ENCODE results near the gene GPATCH2.
A peak's percentile ranks its signal among the peaks of the same experiment; 100 is the strongest.

DNA sequence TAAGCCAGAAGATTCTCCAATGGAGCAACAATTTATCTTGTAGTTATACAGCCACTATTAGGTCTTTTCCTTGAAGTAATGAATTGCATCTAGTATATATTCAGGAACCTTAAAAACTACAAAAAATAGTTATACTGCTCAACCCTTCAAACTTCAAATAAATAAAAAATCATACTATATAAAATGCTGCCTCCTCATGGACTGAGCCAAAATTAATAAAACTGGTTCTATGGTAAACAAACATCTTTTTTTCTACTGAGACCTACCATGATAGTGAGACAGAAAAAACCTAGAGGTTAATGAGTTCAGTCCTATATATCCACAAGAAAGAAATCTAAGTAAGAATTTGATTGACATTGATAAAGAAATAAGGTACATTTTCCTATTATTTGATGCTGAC lies 67.7 kb downstream of the GPATCH2 start:
- TF ChIP-seq, protein P1, sequence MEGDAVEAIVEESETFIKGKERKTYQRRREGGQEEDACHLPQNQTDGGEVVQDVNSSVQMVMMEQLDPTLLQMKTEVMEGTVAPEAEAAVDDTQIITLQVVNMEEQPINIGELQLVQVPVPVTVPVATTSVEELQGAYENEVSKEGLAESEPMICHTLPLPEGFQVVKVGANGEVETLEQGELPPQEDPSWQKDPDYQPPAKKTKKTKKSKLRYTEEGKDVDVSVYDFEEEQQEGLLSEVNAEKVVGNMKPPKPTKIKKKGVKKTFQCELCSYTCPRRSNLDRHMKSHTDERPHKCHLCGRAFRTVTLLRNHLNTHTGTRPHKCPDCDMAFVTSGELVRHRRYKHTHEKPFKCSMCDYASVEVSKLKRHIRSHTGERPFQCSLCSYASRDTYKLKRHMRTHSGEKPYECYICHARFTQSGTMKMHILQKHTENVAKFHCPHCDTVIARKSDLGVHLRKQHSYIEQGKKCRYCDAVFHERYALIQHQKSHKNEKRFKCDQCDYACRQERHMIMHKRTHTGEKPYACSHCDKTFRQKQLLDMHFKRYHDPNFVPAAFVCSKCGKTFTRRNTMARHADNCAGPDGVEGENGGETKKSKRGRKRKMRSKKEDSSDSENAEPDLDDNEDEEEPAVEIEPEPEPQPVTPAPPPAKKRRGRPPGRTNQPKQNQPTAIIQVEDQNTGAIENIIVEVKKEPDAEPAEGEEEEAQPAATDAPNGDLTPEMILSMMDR (IDR thresholded peaks at IDR 0.05) = peak; percentile 35
- no peak for TF ChIP-seq ZFX (IDR thresholded peaks at IDR 0.05; ENCODE audit: borderline replicate concordance)

All from 22Rv1 (cell line).